Neural crest cell (in vitro differentiated cells): Measurements from ENCODE around the gene EFCAB11. TPM values are rescaled to one million over a fixed set of nuclear protein-coding genes. Genes with fewer than 3 reads are reported as not detected.

ENCODE experiments used
- DNase-seq: peaks from one replicate; pipeline ENCODE4 v3.0.0; 2021; ENCODE audit warnings: low read depth, mixed read lengths, low spot score
- H3K27ac Mint-ChIP-seq: one replicate; pipeline ENCODE4 v1.8.0; 2021; ENCODE audit warnings: mild to moderate bottlenecking, mixed read lengths; ENCODE audit not compliant: unreplicated experiment
- H3K27me3 Mint-ChIP-seq: 2 replicates; pipeline ENCODE4 v1.8.0; 2021; ENCODE audit warnings: low read depth, mild to moderate bottlenecking, mixed read lengths
- H3K36me3 Mint-ChIP-seq: 2 replicates; pipeline ENCODE4 v1.8.0; 2021; ENCODE audit warnings: low read depth, mild to moderate bottlenecking, mixed read lengths
- H3K4me1 Mint-ChIP-seq: 2 replicates; pipeline ENCODE4 v1.8.0; 2021; ENCODE audit warnings: mixed read lengths
- H3K4me3 Mint-ChIP-seq: one replicate; pipeline ENCODE4 v1.8.0; 2021; ENCODE audit warnings: mild to moderate bottlenecking, mixed read lengths
- H3K9me3 Mint-ChIP-seq: 2 replicates; pipeline ENCODE4 v1.8.0; 2021; ENCODE audit warnings: mixed read lengths
- CTCF ChIP-seq: fragments of 200-600 bp; sonication (generic); conservative IDR thresholded peaks from 2 replicates; pipeline ENCODE4 v1.5.0; 2021; ENCODE audit warnings: antibody characterized with exemption, mild to moderate bottlenecking
- total RNA-seq: library from RNA; stranded (reverse); gene quantifications from 2 replicates; pipeline ENCODE4 v1.2.1, GENCODE V29; 2021

Gene EFCAB11
- total RNA-seq, 1 donor from 2014 or later = 15.4 TPM

GRCh38 chr14:89798212-89798773 is 156.2 kb downstream of the EFCAB11 start:
- Mint-ChIP-seq H3K4me1 (no peaks in the 10 kb centered on the region), H3K4me3 (no peak overlapping the region), H3K36me3 (no peaks in the 10 kb centered on the region), H3K27ac (no peak overlapping the region), H3K9me3 (peaks cover 3% of the 10 kb centered on the region), H3K27me3 (no peaks in the 10 kb centered on the region)
- TF ChIP-seq CTCF = no peak
- DNase-seq = no peak

- no peak for TF ChIP-seq CTCF
- H3K4me3 Mint-ChIP-seq = no peak overlapping the region
- H3K36me3 Mint-ChIP-seq = peaks cover 4% of the 10 kb centered on the region
- H3K27me3 Mint-ChIP-seq = no peaks in the 10 kb centered on the region
- no peak for DNase-seq
- H3K9me3 Mint-ChIP-seq = peaks cover 3% of the 10 kb centered on the region
- H3K27ac Mint-ChIP-seq = no peak overlapping the region
- H3K4me1 Mint-ChIP-seq = peaks cover under 1% of the 10 kb centered on the region
Measured at GRCh38 chr14:89797148-89797547, 157.4 kb downstream of the EFCAB11 start.

- DNase-seq = no peak
- no peaks in the 10 kb centered on the region for H3K9me3 Mint-ChIP-seq
- H3K36me3 Mint-ChIP-seq = peaks cover 4% of the 10 kb centered on the region
- no peak overlapping the region for H3K4me3 Mint-ChIP-seq
- H3K27me3 Mint-ChIP-seq = no peaks in the 10 kb centered on the region
- H3K27ac Mint-ChIP-seq = no peak overlapping the region
- TF ChIP-seq CTCF = no peak
- H3K4me1 Mint-ChIP-seq = peaks cover 4% of the 10 kb centered on the region
Measured at GRCh38 chr14:89794096-89794495, 160.4 kb downstream of the EFCAB11 start.

- Mint-ChIP-seq H3K4me3 (no peak overlapping the region), H3K9me3 (no peaks in the 10 kb centered on the region), H3K27me3 (no peaks in the 10 kb centered on the region), H3K4me1 (peaks cover 4% of the 10 kb centered on the region), H3K27ac (no peak overlapping the region), H3K36me3 (peaks cover 4% of the 10 kb centered on the region)
- TF ChIP-seq CTCF = no peak
- no peak for DNase-seq
Measured at GRCh38 chr14:89793367-89793716, 161.2 kb downstream of the EFCAB11 start.

GRCh38 chr14:89792489-89793366 is 161.8 kb downstream of the EFCAB11 start:
- H3K9me3 Mint-ChIP-seq = no peaks in the 10 kb centered on the region
- H3K4me3 Mint-ChIP-seq = no peak overlapping the region
- no peak for DNase-seq
- H3K4me1 Mint-ChIP-seq = peaks cover 4% of the 10 kb centered on the region
- no peaks in the 10 kb centered on the region for H3K27me3 Mint-ChIP-seq
- no peak overlapping the region for H3K27ac Mint-ChIP-seq
- no peak for TF ChIP-seq CTCF
- peaks cover 4% of the 10 kb centered on the region for H3K36me3 Mint-ChIP-seq
